MM.1S (cell line): ENCODE results near the gene COQ8A.

ENCODE experiments used
- CTCF ChIP-seq: fragments of 300-600 bp; sonication (generic); IDR thresholded peaks from 2 replicates; pipeline ENCODE4 v1.5.1; 2016; ENCODE audit warnings: antibody characterized with exemption, low read length, mixed read lengths
- EZH2 ChIP-seq: fragments of 300-600 bp; sonication (generic); optimal IDR thresholded peaks from 2 replicates; pipeline ENCODE3; 2017; ENCODE audit warnings: low read depth, mild to moderate bottlenecking, antibody characterized with exemption, low read length, mixed read lengths
- EZH2phosphoT487 ChIP-seq: fragments of 300-600 bp; sonication (generic); IDR thresholded peaks from 2 replicates; pipeline ENCODE4 v1.6.1; 2018; ENCODE audit warnings: antibody characterized with exemption, low read length

- TF ChIP-seq EZH2phosphoT487 (no peak), CTCF (no peak), EZH2 (no peak)
Measured at GRCh38 chr1:227009937-227010336, 69.8 kb downstream of the COQ8A start.
